ENCODE data around the gene PACSIN2.
A peak's percentile ranks its signal among the peaks of the same experiment; 100 is the strongest.

Gene PACSIN2

DNA sequence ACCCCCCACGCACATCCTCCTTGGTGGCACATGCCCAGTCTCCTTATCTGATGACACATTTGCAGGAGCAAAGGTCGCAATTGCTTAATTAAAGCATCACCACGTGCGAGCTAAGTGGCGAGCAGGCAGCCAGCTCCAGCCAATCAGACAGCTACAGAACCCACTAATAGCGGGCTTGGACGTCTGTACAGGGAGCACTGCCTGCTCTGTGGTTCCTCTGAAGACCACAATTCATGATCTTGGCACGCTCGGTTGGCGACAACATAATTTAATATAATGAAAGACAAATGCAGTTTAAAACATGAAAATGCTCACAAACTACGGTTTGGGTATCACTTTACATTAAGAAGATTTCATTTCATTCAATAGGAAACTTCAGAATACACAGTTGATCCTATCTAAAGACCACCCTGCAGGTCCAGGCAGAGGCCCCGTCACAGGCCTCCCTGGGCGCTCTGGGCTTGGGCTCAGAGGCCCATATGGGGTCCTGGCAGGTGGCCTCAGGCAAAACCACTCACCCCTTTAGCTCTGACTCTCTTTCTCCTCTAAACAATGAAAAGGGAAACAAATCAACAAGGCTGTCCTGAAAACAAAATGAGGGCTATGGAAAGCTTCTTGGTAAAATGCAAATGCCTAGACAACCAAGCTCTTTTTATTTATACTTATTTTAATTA lies 10.4 kb downstream of the PACSIN2 start:
- DNase-seq (ENCODE audit: low read depth, low spot score), result peak; percentile 36
- POLR2A ChIA-PET, result interaction anchor here (0.8 to 5.9 kb wide), 3 partner anchors 10 to 13 kb away, joined by 3 to 46 read pairs (median 8); partner anchors contain the start of gene PACSIN2
- H3K4me3 ChIP-seq (ENCODE audit: low read depth, low read length), result no peak overlapping the region; the same call in 1 of the 2 replicates
- CTCF ChIA-PET, result interaction anchor here (1.2 to 3.6 kb wide), 4 partner anchors 9 to 86 kb away, joined by 3 to 15 read pairs (median 8); partner anchors contain the start of gene PACSIN2
- TF ChIP-seq, protein P1, sequence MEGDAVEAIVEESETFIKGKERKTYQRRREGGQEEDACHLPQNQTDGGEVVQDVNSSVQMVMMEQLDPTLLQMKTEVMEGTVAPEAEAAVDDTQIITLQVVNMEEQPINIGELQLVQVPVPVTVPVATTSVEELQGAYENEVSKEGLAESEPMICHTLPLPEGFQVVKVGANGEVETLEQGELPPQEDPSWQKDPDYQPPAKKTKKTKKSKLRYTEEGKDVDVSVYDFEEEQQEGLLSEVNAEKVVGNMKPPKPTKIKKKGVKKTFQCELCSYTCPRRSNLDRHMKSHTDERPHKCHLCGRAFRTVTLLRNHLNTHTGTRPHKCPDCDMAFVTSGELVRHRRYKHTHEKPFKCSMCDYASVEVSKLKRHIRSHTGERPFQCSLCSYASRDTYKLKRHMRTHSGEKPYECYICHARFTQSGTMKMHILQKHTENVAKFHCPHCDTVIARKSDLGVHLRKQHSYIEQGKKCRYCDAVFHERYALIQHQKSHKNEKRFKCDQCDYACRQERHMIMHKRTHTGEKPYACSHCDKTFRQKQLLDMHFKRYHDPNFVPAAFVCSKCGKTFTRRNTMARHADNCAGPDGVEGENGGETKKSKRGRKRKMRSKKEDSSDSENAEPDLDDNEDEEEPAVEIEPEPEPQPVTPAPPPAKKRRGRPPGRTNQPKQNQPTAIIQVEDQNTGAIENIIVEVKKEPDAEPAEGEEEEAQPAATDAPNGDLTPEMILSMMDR (IDR thresholded peaks at IDR 0.05; ENCODE audit: insufficient read depth, low read length, missing control alignments), result no peak

DNA sequence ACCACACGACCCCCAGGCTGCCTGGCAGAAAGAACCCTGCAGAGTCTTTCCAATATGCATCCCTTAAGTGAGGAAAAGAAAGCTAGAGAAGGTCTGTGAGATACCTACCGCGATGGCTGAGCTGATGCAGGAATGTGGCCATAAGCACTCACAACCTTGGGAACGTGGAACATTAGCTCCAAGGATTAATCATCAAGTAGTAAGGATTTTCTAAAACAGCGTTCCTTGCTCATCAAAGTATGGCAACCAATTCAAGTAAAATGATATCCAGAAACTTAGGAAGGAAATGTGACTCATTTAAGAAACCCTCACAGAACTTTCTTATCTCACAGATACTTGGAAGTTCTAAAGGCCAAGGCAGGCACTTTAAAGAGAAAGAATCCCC lies 12.8 kb downstream of the PACSIN2 start:
- POLR2A ChIA-PET, result interaction anchor here (0.9 to 5.9 kb wide), 2 partner anchors 11 to 12 kb away, joined by 6 to 46 read pairs; partner anchors contain the start of gene PACSIN2
- CTCF ChIA-PET, result interaction anchor here (0.8 to 4.3 kb wide), 3 partner anchors 11 to 19 kb away, joined by 3 to 23 read pairs (median 15); partner anchors contain the start of gene PACSIN2
- peak overlapping the region; percentile 38 for H3K4me3 ChIP-seq (ENCODE audit: low read depth, low read length)
- TF ChIP-seq, protein P1 (IDR thresholded peaks at IDR 0.05; ENCODE audit: insufficient read depth, low read length, missing control alignments), result no peak
- DNase-seq (ENCODE audit: low read depth, low spot score), result peak; percentile 45

DNA sequence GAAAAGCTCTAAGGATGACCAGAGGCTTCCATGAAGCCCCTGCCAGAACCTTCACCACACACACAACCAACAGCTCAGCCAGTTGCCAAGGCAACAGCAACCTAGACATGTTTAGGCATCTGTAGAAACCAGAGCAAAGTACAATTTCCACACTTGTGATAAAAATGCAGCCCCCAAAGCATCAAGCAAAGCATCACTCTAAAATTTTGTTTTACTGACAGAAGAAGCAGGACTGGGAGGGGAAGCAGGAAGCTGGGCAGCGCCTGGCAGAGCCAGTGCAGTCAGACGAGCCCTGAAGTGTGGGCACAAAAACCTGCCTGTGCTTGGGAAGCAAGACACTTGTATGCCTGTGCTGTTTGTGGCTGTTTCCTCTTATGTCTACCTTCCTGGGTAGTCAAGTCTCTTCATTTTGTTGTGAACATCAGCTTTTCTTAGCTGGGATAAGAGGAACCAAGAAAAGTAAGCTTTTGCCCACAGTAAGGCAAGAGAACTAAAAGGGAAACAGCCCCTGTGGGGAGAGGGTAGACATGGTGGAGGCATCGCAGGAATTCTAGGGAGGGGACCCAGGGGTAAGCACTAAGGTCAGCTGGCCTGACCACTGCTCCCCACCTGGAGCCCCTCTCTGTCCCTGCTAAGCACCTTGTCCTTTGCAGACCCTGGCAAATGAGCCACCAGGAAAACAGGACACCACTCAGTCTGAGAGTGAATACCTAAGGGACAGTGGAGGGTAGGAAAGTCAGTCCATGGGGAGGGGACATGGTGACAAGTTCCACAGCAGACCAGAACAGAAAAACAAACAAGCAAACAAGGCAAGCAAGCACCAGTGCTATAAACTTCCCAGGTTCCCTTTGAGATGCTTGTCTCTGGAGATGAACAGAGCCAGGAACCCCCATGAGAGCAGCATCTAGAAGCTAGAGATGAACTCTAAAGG lies 13.4 kb downstream of the PACSIN2 start:
- DNase-seq (ENCODE audit: low read depth, low spot score), result no peak
- ChIA-PET CTCF (interaction anchor here (0.8 to 4.3 kb wide), 3 partner anchors 11 to 19 kb away, joined by 3 to 23 read pairs (median 15); partner anchors contain the start of gene PACSIN2), POLR2A (interaction anchor here (0.6 to 5.9 kb wide), 3 partner anchors 10 to 457 kb away, joined by 3 to 46 read pairs (median 6); partner anchors contain the start of gene PACSIN2)
- TF ChIP-seq, protein P1 (IDR thresholded peaks at IDR 0.05; ENCODE audit: insufficient read depth, low read length, missing control alignments), result no peak
- peak overlapping the region; percentile 38 for H3K4me3 ChIP-seq (ENCODE audit: low read depth, low read length)

- TF ChIP-seq, protein P1 (IDR thresholded peaks at IDR 0.05; ENCODE audit: insufficient read depth, low read length, missing control alignments), result no peak
- POLR2A ChIA-PET, result interaction anchor here (0.6 to 5.9 kb wide), 3 partner anchors 14 to 456 kb away, joined by 3 to 46 read pairs (median 3); partner anchors contain the start of gene PACSIN2
- no peak overlapping the region for H3K4me3 ChIP-seq (ENCODE audit: low read depth, low read length)
- CTCF ChIA-PET, result interaction anchor here (1.1 to 4.3 kb wide), 2 partner anchors 10 to 33 kb away, joined by 4 to 23 read pairs; no protein-coding TSS in a partner anchor
- no peak for DNase-seq (ENCODE audit: low read depth, low spot score)
Measured at GRCh38 chr22:43000441-43001175, 14.3 kb downstream of the PACSIN2 start.

DNA sequence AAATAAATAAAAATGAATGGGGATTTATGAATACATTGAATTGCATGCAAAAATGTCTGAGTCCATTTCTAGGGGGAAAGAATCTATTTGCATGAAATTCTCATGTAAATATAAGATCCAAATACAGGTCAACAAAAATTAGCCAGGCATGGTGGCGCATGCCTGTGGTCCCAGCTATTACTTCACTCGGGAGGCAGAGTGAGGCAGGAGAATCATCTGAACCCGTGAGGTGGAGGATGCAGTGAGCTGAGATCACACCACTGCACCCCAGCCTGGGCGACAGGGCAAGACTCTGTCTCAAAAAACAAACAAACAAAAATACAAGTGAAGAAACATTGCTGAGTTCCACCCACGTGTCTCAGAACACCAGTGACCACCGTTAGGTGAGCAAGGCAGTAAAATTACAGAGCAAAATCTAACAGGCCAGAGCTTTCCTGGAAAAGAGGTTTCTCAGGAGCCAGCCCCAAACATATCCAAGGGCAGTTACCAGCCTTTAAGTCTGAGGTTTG lies 17.3 kb downstream of the PACSIN2 start:
- H3K4me3 ChIP-seq (ENCODE audit: low read depth, low read length), result no peak overlapping the region
- ChIA-PET POLR2A (no interaction called here), CTCF (no interaction called here)
- no peak for DNase-seq (ENCODE audit: low read depth, low spot score)
- TF ChIP-seq, protein P1 (IDR thresholded peaks at IDR 0.05; ENCODE audit: insufficient read depth, low read length, missing control alignments), result no peak
